ENCODE measurements around the gene TUBB4A.

DNA sequence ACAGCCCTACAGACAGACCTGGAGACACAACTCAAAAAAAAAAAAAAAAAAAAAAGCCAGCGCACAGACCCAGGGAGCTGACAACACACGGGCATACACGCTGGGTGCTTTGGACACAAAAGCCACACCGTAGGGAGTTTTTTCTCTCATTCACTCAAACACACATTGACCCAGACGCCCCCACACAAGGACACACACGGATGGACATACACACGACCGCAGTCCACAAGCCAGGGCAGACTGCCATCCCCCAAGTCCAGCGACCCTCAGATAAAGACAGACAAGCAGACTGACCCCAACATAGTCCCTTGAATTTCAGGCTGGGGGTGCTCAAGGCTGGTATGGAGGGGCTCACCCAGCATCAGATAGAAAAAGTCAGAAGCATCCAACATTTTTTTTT is 12.0 kb upstream of the TUBB4A start:
- TF ChIP-seq, protein P1, sequence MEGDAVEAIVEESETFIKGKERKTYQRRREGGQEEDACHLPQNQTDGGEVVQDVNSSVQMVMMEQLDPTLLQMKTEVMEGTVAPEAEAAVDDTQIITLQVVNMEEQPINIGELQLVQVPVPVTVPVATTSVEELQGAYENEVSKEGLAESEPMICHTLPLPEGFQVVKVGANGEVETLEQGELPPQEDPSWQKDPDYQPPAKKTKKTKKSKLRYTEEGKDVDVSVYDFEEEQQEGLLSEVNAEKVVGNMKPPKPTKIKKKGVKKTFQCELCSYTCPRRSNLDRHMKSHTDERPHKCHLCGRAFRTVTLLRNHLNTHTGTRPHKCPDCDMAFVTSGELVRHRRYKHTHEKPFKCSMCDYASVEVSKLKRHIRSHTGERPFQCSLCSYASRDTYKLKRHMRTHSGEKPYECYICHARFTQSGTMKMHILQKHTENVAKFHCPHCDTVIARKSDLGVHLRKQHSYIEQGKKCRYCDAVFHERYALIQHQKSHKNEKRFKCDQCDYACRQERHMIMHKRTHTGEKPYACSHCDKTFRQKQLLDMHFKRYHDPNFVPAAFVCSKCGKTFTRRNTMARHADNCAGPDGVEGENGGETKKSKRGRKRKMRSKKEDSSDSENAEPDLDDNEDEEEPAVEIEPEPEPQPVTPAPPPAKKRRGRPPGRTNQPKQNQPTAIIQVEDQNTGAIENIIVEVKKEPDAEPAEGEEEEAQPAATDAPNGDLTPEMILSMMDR (IDR thresholded peaks at IDR 0.05) = no peak
- no peak for TF ChIP-seq POLR2A (IDR thresholded peaks at IDR 0.05)

Measured in esophagus squamous epithelium (tissue), 4 donors.